Measurements from ENCODE around the gene TMTC2.

GRCh38 chr12:82959821-82960220, 273.1 kb downstream of the TMTC2 start:
- no peak for TF ChIP-seq ZNF830 (tag by site-specific recombination; IDR thresholded peaks at IDR 0.05; ENCODE audit: low read depth)
- no peak for TF ChIP-seq ZNF274 (IDR thresholded peaks at IDR 0.05; ENCODE audit: low read length)
- TF ChIP-seq ZNF274 (tag by site-specific recombination; IDR thresholded peaks at IDR 0.05; ENCODE audit: borderline replicate concordance), result no peak
- no peak for TF ChIP-seq GLI2 (tag by site-specific recombination; IDR thresholded peaks at IDR 0.05; ENCODE audit: borderline replicate concordance, low read depth)
- no peak for TF ChIP-seq CTCF (tag by site-specific recombination; IDR thresholded peaks at IDR 0.05)
- TF ChIP-seq BCL11A (tag by site-specific recombination; IDR thresholded peaks at IDR 0.05; ENCODE audit: low read depth), result no peak
- TF ChIP-seq REST (tag by site-specific recombination; IDR thresholded peaks at IDR 0.05), result no peak
- no peak for TF ChIP-seq HOXD13 (CRISPR knock-in tag; IDR thresholded peaks at IDR 0.05; ENCODE audit: borderline replicate concordance)
- TF ChIP-seq KLF1 (tag by site-specific recombination; IDR thresholded peaks at IDR 0.05), result no peak
- no peak for TF ChIP-seq ZNF660 (tag by site-specific recombination; IDR thresholded peaks at IDR 0.05)
- no peak for TF ChIP-seq KLF7 (tag by site-specific recombination; IDR thresholded peaks at IDR 0.05; ENCODE audit: borderline replicate concordance)
- TF ChIP-seq ZNF16 (tag by site-specific recombination; IDR thresholded peaks at IDR 0.05; ENCODE audit: low read depth), result no peak
- TF ChIP-seq SETDB1 (IDR thresholded peaks at IDR 0.05; ENCODE audit: insufficient read length, low read length), result no peak
- no peak for TF ChIP-seq ZNF433 (tag by site-specific recombination; IDR thresholded peaks at IDR 0.05; ENCODE audit: low read depth)
